Activated effector memory CD4-positive, alpha-beta T cell treated with Interleukin-2 at 50 U/mL for 16 hours (primary cell): ENCODE data around the gene MZT2A.
A peak's percentile ranks its signal among the peaks of the same experiment; 100 is the strongest.
"Not testable (repeated sequence)": the region's sequence is repeated elsewhere in the genome, so short reads cannot be mapped to it uniquely, and the experiment has no call there.

ENCODE experiments used
- DNase-seq: peaks from one replicate; pipeline ENCODE4 v3.0.0-alpha.2; 2020

MZT2A gene

DNA sequence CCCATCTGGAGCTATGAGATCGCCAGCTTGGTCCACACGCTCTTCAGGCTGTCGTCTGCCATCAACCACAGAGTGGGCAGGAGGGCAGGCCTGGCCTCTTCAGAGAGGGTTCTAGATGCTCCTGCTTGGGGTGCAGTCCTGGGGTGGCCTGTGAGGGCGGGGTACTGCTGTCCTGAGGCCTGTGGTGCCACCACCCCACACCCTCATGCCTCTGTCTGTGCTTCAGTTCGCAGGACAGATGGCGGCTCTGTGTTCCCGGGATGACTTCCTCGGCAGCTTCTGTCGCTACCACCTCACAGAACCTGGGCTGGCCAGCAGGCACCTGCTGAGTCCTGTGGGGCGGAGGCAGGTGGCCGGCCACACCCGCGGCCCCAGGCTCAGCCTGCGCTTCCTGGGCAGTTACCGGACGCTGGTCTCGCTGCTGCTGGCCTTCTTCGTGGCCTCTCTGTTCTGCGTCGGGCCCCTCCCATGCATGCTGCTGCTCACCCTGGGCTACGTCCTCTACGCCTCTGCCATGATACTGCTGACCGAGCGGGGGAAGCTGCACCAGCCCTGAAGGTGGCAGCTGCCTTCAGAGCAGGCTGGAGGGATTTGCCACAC lies 27.8 kb upstream of the MZT2A start:
- DNase-seq = not testable (repeated sequence)

DNA sequence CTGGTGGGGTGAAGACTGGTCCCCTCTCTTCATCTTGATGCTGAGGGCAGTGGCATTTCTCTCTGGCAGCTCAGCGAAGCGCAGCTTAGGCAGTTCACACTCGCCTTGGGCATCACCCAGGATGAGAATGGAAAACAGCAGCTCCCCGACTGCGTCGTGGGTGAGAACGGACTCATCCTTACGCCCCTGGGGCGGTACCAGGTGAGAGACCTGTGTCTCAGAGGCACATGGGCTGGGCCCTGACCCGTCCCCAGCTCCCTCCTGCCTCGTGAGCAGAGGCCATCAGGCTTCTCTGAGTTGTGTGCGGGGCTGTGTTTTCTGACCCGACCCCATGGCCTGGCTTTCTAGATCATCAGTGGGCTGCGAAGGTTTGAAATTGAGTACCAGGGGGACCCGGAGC lies 27.3 kb upstream of the MZT2A start:
- no peak for DNase-seq

DNA sequence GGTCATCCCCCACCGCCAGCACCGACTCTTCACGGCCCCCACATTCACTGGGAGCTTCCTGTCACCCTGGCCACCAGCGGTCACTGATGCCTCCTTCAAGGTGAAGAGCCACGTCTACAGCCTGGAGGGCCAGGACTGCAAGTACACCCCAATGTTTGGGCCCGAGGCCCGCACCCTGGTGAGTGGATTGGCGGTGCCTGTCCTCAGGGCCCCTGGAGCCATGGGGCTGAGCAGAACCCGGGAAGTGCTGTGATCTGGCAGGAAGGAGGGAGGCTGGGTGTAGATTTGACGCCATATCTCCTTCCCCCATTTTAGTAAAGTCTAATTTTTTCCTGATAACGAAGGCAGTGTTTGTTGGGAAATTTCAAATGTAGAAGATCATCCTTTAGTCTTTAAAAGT lies 26.3 kb upstream of the MZT2A start:
- DNase-seq = not testable (repeated sequence)

DNA sequence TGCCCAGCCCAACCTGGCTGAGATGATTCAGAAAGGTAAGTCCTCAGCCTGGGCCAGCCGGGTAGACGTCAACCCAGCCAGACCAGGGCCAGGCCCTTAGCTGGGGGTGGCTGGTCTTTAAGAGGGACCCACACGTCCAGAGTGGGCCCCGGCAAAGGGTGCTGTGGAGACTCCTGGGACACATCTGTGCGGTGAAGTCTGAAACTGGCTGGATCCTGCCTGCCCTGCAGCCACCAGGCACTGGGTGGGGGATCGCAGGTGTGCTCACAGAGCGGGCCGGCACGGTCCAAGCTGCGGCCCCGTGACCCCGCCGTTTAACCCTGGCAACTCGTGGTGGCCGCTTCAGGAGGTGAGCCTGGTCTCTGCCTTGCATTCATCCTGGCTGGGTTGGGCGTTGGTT lies 25.7 kb upstream of the MZT2A start:
- DNase-seq = not testable (repeated sequence)

DNA sequence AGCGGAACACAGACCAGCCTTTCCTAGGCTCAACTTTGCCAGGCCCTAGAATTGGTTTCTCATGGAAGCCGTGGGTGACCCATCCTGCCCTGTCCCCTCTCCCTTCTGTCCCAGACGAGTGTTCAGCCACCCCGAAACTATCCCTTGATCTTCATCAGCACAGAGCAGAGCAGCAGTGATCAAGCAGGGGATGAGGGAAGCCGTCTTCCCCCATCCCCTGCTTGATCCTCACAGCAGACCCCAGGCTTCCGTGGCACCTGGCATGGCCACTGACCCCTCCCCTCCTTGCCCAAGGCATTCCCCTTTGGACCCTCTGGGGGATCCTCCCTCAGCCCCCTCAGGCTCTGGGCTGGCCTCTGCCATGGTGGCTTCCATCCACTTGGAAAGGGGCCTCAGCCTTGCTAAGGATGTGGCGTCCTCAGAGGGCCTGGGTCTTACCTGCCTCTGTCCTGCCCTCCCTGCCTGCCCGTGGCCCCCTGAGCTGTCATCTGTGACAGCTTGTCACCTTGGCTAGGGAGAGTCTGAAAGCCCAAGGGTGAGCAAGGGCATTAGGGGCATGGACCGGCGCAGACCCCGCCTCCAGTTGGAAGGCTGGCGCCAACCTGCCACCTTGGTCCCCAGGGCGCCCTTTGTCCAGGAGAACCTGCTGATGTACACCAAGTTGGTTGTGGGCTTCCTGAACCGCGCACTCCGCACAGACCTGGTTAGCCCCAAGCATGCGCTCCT lies 25.1 kb upstream of the MZT2A start:
- DNase-seq = no peak

DNA sequence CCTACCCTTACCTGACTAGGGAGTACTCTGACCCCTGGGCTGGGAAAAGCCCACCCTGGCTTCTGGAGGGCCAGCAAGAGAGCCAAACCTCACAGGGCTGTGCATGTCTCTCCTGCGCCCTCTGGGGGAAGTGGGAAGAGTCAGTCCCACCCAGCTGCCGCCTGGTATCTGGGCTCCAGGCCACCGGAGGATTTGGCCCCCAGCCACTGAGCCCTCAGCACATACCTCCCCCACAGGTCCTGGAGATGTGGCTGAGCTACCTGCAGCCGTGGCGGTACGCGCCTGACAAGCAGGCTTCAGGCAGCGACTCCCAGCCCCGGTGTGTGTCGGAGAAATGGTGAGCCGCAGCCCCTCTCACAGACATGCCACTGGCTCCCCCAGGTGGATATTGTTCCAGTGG lies 24.4 kb upstream of the MZT2A start:
- not testable (repeated sequence) for DNase-seq

DNA sequence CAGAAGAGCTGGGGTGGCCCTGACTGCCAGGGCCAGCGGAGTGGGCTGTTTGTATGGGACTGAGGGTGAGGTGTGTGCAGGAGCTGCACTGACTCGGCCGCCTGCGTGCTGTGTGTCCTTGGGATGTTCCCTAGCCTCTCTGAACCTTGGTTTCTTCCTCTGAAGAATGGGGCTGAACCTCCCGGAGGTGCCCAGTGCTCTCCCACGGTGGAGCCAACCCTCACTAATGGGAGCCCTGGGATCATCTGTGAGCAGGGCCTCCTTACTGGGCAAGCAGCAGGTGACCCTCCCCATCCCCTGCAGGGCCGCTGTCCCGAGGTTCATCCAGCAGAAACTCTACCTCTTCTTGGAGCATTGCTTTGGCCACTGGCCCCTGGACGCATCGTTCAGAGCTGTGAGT lies 23.8 kb upstream of the MZT2A start:
- no peak for DNase-seq

DNA sequence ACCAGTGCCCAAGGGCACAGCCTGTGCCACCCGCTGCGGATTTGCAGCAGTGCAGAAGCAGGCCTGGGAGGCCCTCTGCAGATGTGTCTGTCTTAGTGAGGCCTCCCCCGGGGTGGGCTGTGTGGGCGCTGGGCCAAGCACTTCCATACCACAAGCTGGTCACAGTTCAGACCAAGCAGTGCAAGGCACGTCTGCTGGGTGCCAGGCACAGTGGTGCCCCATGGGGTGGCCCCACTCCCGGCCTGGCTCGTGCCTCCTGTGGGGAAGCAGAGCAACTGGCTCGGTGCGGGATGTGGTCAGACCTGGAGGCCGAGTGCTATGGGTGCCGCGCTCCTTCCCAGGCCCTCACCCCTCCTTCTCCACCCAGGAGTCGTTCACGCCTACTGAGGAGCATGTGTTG lies 23.0 kb upstream of the MZT2A start:
- DNase-seq = not testable (repeated sequence)

DNA sequence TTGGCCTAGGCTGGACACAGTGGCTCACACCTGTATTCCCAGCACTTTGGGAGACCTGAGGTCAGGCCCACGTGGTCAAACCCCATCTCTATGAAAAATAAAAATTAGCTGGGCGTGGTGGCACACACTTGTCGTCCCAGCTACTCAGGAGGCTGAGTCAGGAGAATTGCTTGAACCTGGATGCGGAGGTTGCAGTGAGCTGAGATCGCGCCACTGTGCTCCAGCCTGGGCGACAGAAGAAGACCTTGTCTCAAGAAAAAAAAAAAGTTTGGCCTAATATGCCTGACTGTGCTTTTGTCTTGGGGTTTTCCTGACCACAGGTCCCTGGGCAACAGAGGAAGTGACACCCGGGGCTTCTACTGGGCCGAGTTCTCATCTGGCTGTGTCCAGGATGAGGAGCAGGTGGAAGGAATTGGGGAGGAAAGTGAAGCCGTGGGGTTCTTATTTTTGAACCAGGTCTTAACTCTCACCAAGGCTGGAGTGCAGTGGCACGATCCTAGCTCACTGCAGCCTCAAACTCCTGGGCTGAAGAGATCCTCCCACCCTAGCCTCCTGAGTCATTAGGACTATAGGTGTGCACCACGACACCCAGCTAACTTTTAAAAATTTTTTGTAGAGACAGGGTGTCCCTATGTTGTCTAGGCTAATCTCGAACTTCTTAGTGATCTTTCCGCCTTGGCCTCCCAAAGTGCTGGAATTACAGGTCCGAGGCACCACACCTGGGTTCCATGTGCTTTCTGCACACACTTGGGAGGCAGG lies 22.4 kb upstream of the MZT2A start:
- not testable (repeated sequence) for DNase-seq

DNA sequence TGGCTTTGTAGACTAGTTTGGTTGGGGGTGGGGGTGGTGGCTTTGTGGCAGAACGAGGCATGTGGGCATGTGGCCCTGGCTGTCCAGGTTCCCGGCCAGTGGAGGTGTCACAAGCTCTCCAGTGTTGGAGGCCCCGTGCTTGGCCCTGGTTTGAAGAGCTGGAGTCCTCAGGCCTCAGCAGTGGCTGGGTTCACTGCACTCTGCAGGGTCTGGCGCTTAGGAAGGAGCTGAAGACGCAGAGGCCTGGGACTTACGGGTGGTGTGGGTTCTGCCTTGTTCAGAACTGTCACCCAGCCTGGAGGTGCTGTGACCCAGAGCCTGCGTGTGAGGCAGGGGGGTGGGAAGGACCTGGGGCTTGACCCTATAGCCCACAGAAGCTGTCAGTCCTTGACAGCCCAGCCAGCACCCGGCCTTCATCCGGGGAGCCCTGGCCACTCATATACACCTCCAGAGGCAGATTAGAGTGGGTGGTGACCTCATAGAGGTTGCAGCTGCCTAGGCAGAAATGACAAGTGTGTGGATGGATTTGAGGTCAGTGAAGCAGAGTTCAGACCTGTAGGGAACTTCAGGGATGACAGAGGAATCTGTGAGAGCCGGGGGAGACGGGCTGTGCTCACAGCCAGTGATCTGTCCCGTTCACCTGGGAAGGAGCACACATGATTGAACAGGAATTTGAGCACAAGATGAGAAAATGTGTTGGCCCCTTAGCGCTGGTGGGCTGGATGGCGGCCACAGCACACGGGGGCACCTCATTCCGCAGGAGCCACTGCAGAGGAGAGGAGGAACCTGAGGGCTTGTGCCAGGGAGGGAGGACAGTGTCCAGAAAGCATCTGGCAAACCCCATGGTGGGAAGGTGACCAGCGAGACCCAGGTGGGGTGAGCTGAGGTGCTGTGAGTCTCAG lies 20.0 kb upstream of the MZT2A start:
- not testable (repeated sequence) for DNase-seq

DNA sequence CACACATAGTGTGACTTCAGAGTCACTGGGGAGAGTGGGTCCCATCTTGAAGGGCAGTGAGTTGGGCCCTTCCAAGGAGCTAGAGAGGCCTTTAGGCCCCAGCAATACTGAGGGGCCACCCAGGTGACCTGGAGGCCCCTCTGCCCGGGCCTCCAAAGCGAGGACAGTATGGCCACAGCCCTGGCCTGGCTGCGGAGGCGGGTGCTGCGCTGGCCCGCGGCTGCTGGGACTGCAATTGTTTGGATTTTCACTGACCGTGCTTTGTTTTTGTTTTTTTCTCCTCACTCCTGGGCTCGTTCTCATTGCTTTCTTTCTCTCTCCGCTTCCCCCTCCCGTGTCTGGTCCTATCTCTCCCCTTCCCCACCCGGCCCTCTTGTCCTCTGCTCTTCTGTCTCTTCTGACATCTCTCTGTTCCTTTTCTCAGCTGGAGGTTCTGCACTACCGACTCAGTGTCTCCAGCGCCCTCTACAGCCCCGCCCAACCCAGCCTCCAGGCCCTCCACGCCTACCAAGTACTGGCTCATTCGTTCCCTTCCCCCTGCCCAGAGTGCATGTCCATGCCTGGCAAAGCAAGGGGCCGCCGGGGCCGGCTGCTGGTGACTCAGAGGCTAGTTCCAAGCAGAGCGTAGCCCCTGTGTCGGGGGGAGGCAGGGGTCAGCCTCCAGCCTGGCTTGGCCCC lies 19.2 kb upstream of the MZT2A start:
- not testable (repeated sequence) for DNase-seq

DNA sequence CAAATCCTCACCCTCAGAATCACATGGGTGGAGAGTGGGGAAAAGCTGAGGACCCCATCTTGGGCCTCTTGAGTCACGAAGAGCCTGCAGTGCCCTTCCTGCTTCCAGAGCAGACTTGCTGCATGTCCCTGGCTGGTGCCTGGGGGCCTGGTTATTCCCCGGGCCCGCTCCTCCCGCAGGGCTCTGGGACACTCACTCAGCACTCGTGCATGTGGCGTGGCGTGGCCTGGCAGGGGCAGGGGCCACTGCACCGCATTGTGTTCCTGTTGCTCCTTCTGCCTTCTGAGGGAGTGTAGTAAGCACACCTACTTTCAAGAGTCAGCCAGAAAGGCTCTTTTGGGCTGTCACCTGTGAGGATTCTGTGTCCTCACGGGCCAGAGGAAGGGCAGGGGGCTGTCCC lies 17.4 kb upstream of the MZT2A start:
- DNase-seq = no peak

DNA sequence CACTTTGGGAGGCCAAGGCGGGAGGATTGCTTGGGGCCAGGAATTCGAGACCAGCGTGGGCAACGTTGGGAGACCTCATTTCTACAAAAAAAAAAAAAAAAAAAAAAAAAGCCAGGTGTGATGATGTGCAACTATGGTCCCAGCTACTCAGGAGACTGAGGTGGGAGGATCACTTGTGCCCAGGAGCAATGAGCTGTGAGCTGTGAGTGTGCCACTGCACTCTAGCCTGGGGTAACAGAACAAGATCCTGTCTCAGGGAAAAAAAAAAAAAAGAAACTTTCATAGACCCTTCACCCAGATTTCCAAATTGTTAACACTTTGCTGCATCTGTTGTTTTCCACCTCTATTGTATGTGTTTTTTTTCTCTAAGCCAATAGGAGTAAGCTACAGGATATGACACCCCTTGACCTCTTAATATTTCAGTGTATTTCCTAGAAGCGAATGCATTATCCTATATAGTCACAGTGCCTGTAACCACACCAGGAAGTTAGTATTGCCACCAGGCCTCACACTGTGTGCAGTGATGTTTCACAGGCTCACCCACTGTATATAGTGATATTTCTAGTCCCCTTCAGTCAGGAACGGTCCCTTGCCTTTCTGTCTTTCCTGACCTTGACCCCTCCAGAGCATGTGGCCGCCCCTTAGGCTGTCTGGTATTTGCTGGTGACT lies 12.0 kb upstream of the MZT2A start:
- DNase-seq = not testable (repeated sequence)

DNA sequence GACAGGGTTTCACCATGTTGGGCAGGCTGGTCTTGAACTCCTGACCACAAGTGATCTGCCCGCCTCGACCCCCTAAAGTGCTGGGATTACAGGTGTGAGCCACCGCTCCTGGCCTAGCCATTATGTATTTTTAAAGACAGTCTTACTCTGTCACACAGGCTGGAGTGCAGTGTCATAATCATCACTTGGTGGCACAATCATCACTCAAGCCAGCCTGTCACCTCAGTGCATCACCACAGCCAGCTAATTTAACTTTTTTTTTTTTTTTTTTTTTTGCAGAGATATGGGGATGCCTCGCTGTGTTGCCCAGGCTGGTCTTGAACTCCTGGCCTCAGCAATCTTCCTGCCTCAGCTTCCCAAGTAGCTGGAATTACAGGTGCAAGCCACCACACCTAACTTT lies 11.4 kb upstream of the MZT2A start:
- DNase-seq = not testable (repeated sequence)

DNA sequence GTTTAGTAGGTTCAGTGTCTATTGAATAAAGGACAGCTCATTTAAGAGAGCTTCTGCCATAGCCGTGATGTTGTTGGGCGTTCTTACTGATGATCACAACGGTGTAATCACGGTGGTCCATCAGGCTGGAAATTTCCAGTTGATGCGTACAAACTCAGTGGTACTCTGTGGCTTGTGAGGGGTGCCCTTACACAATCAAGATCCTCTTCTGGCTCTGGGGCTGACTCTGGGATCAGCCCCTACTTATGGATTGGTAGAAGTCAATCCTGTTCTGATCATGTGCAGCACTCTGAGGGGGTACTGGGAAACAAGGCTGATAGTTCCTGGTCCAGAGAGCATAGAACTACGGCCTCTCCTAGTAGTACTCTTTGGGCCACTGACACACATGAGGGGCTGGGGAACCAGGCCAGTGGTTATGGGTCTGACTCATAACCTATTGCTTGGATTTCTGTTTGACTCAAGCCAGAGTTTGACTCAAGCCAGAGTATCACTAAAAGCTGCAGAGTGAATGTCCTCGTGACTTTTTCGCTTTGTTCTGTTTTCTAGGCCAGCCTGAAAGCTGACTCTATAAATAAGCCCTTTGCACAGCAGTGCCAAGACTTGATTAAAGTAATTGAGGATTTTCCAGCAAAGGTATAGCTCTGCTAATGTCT lies 6.2 kb upstream of the MZT2A start:
- not testable (repeated sequence) for DNase-seq

DNA sequence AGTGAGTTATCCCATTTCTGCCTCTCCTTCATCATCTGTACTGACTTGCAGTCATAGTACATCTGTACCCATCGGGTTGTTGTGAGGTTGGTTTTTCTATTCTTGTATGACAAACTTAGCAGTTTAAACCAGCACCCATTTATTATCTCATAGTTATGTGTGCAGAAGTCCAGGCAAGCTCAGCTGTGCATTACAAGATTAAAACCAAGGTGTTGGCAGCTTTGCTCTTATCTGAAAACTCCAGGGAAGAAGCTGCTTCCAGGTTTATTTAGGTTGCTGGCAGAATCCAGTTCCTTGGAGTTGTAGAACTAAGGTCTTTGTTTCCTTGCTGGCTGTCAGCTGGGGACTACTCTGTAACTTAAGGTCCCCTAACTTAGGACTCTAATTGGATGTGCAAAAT lies 3.3 kb upstream of the MZT2A start:
- DNase-seq = not testable (repeated sequence)

DNA sequence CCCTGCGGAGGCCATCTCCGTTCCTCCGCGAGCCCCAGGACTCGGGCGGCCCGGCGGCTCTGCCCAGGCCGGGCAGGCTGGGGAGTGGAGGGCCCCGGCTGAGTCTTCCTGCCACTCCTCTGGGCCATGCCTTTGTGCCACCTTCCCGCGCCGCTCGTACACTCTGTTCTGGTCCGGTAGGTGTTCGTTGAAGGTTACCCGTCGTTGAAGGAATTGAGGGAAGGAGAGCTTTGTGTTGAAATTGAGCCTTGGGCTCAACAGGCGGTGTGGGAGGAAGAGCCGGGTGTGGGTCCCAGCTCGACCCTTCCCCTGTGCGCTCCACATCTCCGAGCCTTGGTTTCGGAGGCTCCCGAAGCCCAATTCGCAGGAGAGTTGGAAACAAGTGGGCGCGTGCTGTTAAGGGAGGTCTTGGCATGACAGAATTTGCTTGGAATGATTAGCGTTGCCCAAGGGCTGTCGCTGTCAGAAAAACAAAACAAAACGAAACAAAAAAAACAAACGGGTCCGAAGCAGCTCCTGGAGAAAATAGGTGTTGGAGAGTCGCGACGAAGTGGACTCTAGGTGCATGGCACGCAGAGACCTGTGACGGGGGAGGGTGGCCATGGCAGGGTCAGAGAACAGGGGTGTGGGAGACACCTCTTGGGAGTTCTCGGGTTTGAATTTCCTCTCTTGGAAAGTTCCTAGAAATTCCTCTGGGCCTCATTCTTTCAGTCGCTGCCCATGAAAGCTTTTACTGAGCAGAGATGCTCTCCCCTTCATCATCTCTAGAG lies 1.2 kb upstream of the MZT2A start:
- DNase-seq = no peak

DNA sequence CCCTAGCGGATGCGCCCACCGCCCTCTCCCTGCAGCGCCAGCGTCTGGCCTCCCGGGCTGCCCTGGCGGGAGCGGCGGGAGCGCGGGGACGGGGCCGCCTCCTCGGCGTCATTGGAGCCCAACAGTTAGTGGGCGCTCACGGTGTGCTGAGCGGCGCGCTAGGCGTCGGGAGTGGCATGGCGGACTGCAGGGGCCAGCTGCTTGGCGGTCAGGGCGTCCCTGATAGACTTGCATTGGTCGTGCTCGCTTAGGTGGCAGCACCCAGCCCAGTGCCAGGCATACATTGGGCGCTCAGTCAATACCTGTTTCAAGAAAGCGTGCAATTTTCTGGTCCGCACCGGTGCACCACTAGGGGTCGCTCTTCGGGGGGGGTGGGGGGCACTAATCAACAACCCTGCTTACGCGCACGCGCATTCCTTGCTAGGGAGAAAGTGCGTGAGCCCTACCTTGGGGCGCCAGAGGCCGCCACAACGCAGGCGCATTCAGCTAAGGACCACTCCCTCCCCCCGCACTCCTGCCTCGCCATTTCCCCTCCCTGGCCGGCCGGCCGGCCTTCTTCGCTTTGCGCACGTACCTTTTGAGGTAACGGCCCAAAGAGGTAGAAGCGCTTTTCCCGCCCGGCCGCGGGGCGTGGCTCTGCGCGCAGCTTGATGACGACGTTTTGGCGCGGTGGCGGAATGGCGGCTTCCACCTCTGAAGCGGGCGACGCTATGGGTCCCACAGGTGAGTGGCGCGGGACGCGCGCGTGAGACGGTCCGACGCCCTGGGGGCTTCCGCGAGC lies 411 bp upstream of the MZT2A start:
- DNase-seq = peak; percentile 94

DNA sequence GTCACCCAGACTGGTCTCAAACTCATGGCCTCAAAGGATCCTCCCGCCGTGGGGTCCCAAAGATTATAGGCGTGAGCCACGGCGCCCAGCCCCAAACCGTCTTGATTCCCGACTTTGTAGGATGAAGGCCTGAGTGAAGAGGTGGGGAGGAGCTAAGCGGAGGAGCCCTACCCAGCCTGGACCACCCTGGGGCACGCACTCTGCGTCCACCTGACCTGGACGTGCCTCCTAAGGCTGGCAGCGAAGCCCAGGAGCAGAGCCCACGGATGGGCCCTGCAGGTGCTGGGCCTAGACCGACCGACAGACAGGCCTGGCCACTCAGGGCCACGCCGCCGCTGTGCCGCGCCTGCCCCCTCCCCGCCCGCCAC lies 744 bp downstream of the MZT2A start:
- not testable (repeated sequence) for DNase-seq
